K562 (cell line): ENCODE results near the gene OXSR1. TPM values are rescaled to one million over a fixed set of nuclear protein-coding genes. Genes with fewer than 3 reads are reported as not detected.

Source experiments
- ATAC-seq: fragments of 200-7000 bp; cut with Tn5 transposase; 3 replicates; pipeline ENCODE4 v1.9.1; 2020; ENCODE audit warnings: moderate library complexity
- BruUV-seq: library from RNA; stranded (reverse); fragments of 400-500 nt; replicated peaks from 2 replicates; lab custom pipeline; 2021; lab: Mats Ljungman, UMichigan
- CTCF ChIA-PET: fragments of 300-600 bp; formaldehyde crosslinking; extraction: SDS; loops from one replicate; lab custom pipeline; 2021; ENCODE audit warnings: low intra/inter-chr PET ratio; lab: Yijun Ruan, JAX
- POLR2A ChIA-PET: fragments of 300-600, 350-650 bp; sonication (Branson Sonifier 250); formaldehyde crosslinking; extraction: SDS; loops from one replicate; lab custom pipeline; 2021; ENCODE audit warnings: antibody characterized with exemption, inconsistent platforms; lab: Yijun Ruan, JAX
- DNase-seq, 4 experiments: peaks; one replicate each; pipeline versions ENCODE4 v3.0.0 to v3.0.0-alpha.2; 2011 to 2018; ENCODE audit warnings: low spot score in 3 of 4, mixed read lengths in 3 of 4; ENCODE audit errors: extremely low read depth in 1 of 4
- FAIRE-seq: peaks from 2 replicates; lab custom pipeline; 2011; peaks lifted over from hg19 to GRCh38; lab: Jason Lieb, UNC
- H2AFZ ChIP-seq: 2 replicates; pipeline ENCODE4 v1.6.0; 2011; ENCODE audit warnings: low read depth, low read length, control low read depth, inconsistent platforms
- H3K27ac ChIP-seq: fragments of 200-600 bp; 3 replicates; pipeline ENCODE4 v1.8.0; 2011; ENCODE audit warnings: low read depth, mild to moderate bottlenecking, control low read depth, inconsistent platforms, low read length, moderate library complexity, mixed read lengths; ENCODE audit errors: extremely low read depth
- H3K27me3 ChIP-seq, 2 experiments: fragments of 300-600 bp in 1 of 2; 2 replicates in 1 of 2; 3 replicates in 1 of 2; pipeline versions ENCODE4 v1.6.0 to v1.8.0; 2011; ENCODE audit warnings: inconsistent platforms in 2 of 2, low read length in 2 of 2, mild to moderate bottlenecking in 1 of 2, mixed read lengths in 1 of 2, moderate library complexity in 1 of 2; ENCODE audit not compliant: control insufficient read depth in 2 of 2, insufficient read depth in 2 of 2
- H3K36me3 ChIP-seq: fragments of 300-600 bp; 3 replicates; pipeline ENCODE4 v1.8.0; 2011; ENCODE audit warnings: mild to moderate bottlenecking, low read length, inconsistent platforms; ENCODE audit not compliant: control insufficient read depth, insufficient read depth
- H3K4me1 ChIP-seq, 2 experiments: fragments of 200-600 bp in 1 of 2; replicated peaks in 1 of 2; 2 replicates in 1 of 2; 3 replicates in 1 of 2; pipeline versions ENCODE4 v1.5.1 to v1.8.0; 2011; ENCODE audit warnings: inconsistent platforms in 2 of 2, low read length in 2 of 2, mild to moderate bottlenecking in 1 of 2, mixed read lengths in 1 of 2, moderate library complexity in 1 of 2; ENCODE audit not compliant: control insufficient read depth in 2 of 2, insufficient read depth in 2 of 2
- H3K4me2 ChIP-seq: 2 replicates; pipeline ENCODE4 v1.6.1; 2011; ENCODE audit warnings: low read length, control low read depth, inconsistent platforms, mixed read lengths; ENCODE audit not compliant: insufficient read depth
- H3K4me3 ChIP-seq: fragments of 200-600 bp; sonication (generic), shearing (Covaris generic); 2 replicates; pipeline ENCODE4 v1.5.1; 2016; ENCODE audit warnings: control low read depth, inconsistent platforms
- H3K79me2 ChIP-seq: fragments of 200-600 bp; 3 replicates; pipeline ENCODE4 v1.8.0; 2011; ENCODE audit warnings: low read length, inconsistent platforms; ENCODE audit not compliant: control insufficient read depth, insufficient read depth
- H3K9ac ChIP-seq, 2 experiments: 2 replicates each; pipeline versions ENCODE4 v1.6.0 to v1.6.1; 2011; ENCODE audit warnings: low read depth in 2 of 2, low read length in 2 of 2, control low read depth in 1 of 2, inconsistent platforms in 1 of 2, mild to moderate bottlenecking in 1 of 2, mixed read lengths in 1 of 2; ENCODE audit not compliant: insufficient read depth in 1 of 2
- H3K9me1 ChIP-seq: one replicate; pipeline ENCODE4 v1.6.0; 2011; ENCODE audit warnings: inconsistent platforms, mild to moderate bottlenecking, low read length, moderate library complexity; ENCODE audit not compliant: control insufficient read depth, insufficient read depth
- H3K9me3 ChIP-seq: replicated peaks from 2 replicates; pipeline ENCODE4 v1.5.1; 2011; ENCODE audit warnings: low read depth, low read length, inconsistent platforms; ENCODE audit not compliant: control insufficient read depth, insufficient read depth
- H4K20me1 ChIP-seq: replicated peaks from 2 replicates; pipeline ENCODE4 v1.6.1; 2011; ENCODE audit warnings: low read length, inconsistent platforms, mixed read lengths; ENCODE audit not compliant: control insufficient read depth, insufficient read depth
- CBFB ChIP-seq: sonication (generic); formaldehyde crosslinking; IDR thresholded peaks from 2 replicates; pipeline ENCODE4 v1.4.0; 2020; ENCODE audit warnings: mild to moderate bottlenecking, missing genetic modification reagents
- CBX2 ChIP-seq: fragments of 200-600 bp; sonication (generic); IDR thresholded peaks from one replicate; pipeline ENCODE4 v1.6.1; 2012; ENCODE audit warnings: mild to moderate bottlenecking, low read length, inconsistent platforms; ENCODE audit not compliant: insufficient read depth, poor library complexity, severe bottlenecking
- CSDE1 ChIP-seq, 2 experiments: fragments of 450-650 bp; IDR thresholded peaks; 2 replicates each; pipeline ENCODE4 v1.6.1; 2016; ENCODE audit warnings: mild to moderate bottlenecking in 1 of 2
- EP300 ChIP-seq: IDR thresholded peaks from 2 replicates; pipeline ENCODE4 v1.6.1; 2012; ENCODE audit warnings: low read length, improper control_type of control experiment
- MBD2 ChIP-seq: sonication (generic); IDR thresholded peaks from 2 replicates; pipeline ENCODE4 v1.6.1; 2016; ENCODE audit warnings: low read depth, borderline replicate concordance
- NFRKB ChIP-seq: fragments of 450-650 bp; IDR thresholded peaks from 2 replicates; pipeline ENCODE4 v1.6.1; 2016; ENCODE audit warnings: low read depth
- POLR3G ChIP-seq: IDR thresholded peaks from 2 replicates; pipeline ENCODE4 v1.6.1; 2011; ENCODE audit not compliant: insufficient read length, insufficient replicate concordance; ENCODE audit errors: extremely low read depth
- SNRNP70 ChIP-seq: fragments of 200-400 bp; formaldehyde crosslinking; optimal IDR thresholded peaks from 2 replicates; pipeline ENCODE3; 2017; ENCODE audit warnings: low read depth, low read length
- TBL1XR1 ChIP-seq, 2 experiments: IDR thresholded peaks; 2 replicates each; pipeline ENCODE4 v1.6.1; 2012; ENCODE audit warnings: improper control_type of control experiment in 2 of 2, low read length in 2 of 2, mild to moderate bottlenecking in 1 of 2
- THRAP3 ChIP-seq: fragments of 450-650 bp; IDR thresholded peaks from 2 replicates; pipeline ENCODE4 v1.6.1; 2016; ENCODE audit warnings: mild to moderate bottlenecking, inconsistent platforms, borderline replicate concordance
- ZBTB7A ChIP-seq: IDR thresholded peaks from 2 replicates; pipeline ENCODE4 v1.6.1; 2011; ENCODE audit warnings: low read depth, mild to moderate bottlenecking, low read length, moderate library complexity, borderline replicate concordance; ENCODE audit not compliant: control insufficient read depth
- ZNF347 ChIP-seq: fragments of 450-650 bp; formaldehyde crosslinking; IDR thresholded peaks from 2 replicates; pipeline ENCODE4 v1.4.0; 2020; ENCODE audit warnings: low read depth, mild to moderate bottlenecking, moderate library complexity
- ZSCAN29 ChIP-seq: fragments of 450-650 bp; IDR thresholded peaks from 2 replicates; pipeline ENCODE4 v1.6.1; 2017
- WGBS: fragments of 100-300 bp; shearing (Covaris generic); methylation state at CpG from one replicate; pipeline ENCODE4 v1.1.6; 2016; ENCODE audit warnings: low coverage, mixed read lengths; ENCODE audit not compliant: insufficient coverage; ENCODE audit errors: missing lambda C conversion rate; 5-methylcytosine and 5-hydroxymethylcytosine counted together
- in situ Hi-C: fragments of 300-500 bp; cut with MboI; formaldehyde crosslinking; loops from 4 replicates; pipeline ENCODE4 v1.15.0; 2018; ENCODE audit warnings: inconsistent platforms, mixed read lengths
- intact Hi-C: fragments of 100-400 bp; cut with micrococcal nuclease; formaldehyde crosslinking; loops from 2 replicates; pipeline ENCODE4 v1.14.2; 2022
- polyA plus RNA-seq, 8 experiments: library from polyadenylated mRNA; depleted of rRNA in 4 of 8; stranded (reverse) in 5 of 8; unstranded in 3 of 8; fragments of >200 nt; fragmentation: Nextera tagmentation in 2 of 8; fragmentation: Illumina TruSeq in 1 of 8; extraction: Ambion mirVana in 2 of 8; extraction: Trizol in 1 of 8; gene quantifications; 2 replicates each; pipeline versions ENCODE4 v1.2.1 to v1.2.3, GENCODE V29; 2011 to 2014; ENCODE audit warnings: inconsistent platforms in 1 of 8, missing spikeins in 1 of 8
- total RNA-seq, 7 experiments: library from RNA; depleted of rRNA in 6 of 7; stranded (reverse); fragments of >200 nt in 6 of 7; fragmentation: Illumina TruSeq in 2 of 7; extraction: Trizol in 2 of 7; gene quantifications; 2 replicates each; pipeline versions ENCODE4 v1.2.1 to v1.2.3, GENCODE V29; 2011 to 2021; ENCODE audit warnings: low replicate concordance in 1 of 7
- TF ChIP-seq, protein P1 (sequence below): sonication (generic); formaldehyde crosslinking; IDR thresholded peaks from 2 replicates; pipeline ENCODE4 v1.8.0; 2022; ENCODE audit warnings: mild to moderate bottlenecking, missing genetic modification reagents
- TF ChIP-seq, protein P2 (sequence below): IDR thresholded peaks from 2 replicates; pipeline ENCODE4 v1.6.1; 2011; ENCODE audit not compliant: insufficient read length; ENCODE audit errors: extremely low read depth
- TF ChIP-seq, protein P3 (sequence below): fragments of 450-650 bp; formaldehyde crosslinking; IDR thresholded peaks from 2 replicates; pipeline ENCODE4 v1.4.0; 2020; ENCODE audit warnings: mild to moderate bottlenecking, moderate library complexity
- TF ChIP-seq, protein P4 (sequence below), 2 experiments: IDR thresholded peaks in 1 of 2; conservative IDR thresholded peaks in 1 of 2; 2 replicates each; pipeline ENCODE4 v1.6.1; 2016; ENCODE audit warnings: low read depth in 2 of 2, mild to moderate bottlenecking in 1 of 2, missing compliant biosample characterization in 1 of 2, missing genetic modification characterization in 1 of 2, moderate library complexity in 1 of 2

The OXSR1 gene
- total and polyA plus RNA-seq, 9 of the 15 experiments (the other 6 are each of a cell fraction or from before 2014, with no cell fraction given): 15.7 to 87.6 (median 48.7) TPM

DNA sequence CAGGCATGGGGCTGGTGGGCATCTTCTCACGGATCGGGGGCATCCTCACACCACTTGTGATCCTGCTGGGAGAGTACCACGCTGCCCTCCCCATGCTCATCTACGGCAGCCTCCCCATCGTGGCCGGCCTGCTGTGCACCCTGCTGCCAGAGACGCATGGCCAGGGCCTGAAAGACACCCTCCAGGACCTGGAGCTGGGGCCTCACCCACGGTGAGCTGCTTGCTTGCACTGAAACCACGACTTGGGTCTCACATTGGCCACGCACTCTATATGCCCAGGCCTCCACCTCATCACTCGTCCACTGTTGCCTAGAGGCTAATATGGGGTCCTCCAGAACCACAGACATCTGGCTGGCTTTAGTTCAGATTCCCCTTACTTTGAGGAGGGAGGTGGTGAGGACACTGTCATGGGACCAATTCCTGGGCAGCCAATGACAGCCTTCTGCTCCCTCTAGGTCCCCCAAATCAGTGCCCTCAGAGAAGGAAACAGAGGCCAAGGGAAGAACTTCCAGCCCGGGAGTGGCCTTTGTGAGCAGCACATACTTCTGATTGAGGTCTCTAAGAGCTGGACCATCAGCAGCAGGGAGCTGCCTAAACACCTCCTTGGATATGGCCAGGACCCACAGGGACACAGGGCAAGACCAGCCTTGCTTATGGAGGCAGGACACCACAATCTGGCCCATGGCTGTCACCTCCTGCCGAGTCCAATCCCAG, 111.7 kb downstream of the OXSR1 start:
- no peaks in the 10 kb centered on the region; a peak in 2 of 5 replicates for H3K27me3 ChIP-seq
- ATAC-seq: no peak
- no TSS peak for BruUV-seq
- H3K9me1 ChIP-seq: peaks cover 3% of the 10 kb centered on the region
- DNase-seq: no peak
- H3K4me2 ChIP-seq: no peak overlapping the region
- in situ Hi-C loops: no loop called here
- H3K36me3 ChIP-seq: no peaks in the 10 kb centered on the region
- POLR2A ChIA-PET: interaction anchor here (0.6 kb wide), 2 partner anchors 98 to 399 kb away, joined by 3 read pairs; no protein-coding TSS in a partner anchor
- no peak overlapping the region for H2AFZ ChIP-seq
- H3K9ac ChIP-seq: peak overlapping the region in 1 of 2 experiments; percentile 56; a peak in 1 of 4 replicates
- H3K4me3 ChIP-seq: no peak overlapping the region
- H3K4me1 ChIP-seq: peaks cover 0 to 14% of the 10 kb centered on the region in 2 experiments; a peak in 2 of 5 replicates
- WGBS: 39% methylated on average over 13 of the region's 13 CpGs
- H3K79me2 ChIP-seq: no peaks in the 10 kb centered on the region
- CTCF ChIA-PET: no interaction called here
- intact Hi-C loops: no loop called here
- H3K27ac ChIP-seq: no peak overlapping the region
- H3K9me3 ChIP-seq: no peaks in the 10 kb centered on the region
- no peak for FAIRE-seq
- H4K20me1 ChIP-seq: no peaks in the 10 kb centered on the region
- TF ChIP-seq CSDE1 (IDR thresholded peaks at IDR 0.05): no peak
- TF ChIP-seq THRAP3: no peak
- TF ChIP-seq, protein P1, sequence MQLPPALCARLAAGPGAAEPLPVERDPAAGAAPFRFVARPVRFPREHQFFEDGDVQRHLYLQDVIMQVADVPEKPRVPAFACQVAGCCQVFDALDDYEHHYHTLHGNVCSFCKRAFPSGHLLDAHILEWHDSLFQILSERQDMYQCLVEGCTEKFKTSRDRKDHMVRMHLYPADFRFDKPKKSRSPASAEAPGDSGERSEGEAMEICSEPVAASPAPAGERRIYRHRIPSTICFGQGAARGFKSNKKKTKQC (CRISPR knock-in tag): no peak
- TF ChIP-seq, protein P2, sequence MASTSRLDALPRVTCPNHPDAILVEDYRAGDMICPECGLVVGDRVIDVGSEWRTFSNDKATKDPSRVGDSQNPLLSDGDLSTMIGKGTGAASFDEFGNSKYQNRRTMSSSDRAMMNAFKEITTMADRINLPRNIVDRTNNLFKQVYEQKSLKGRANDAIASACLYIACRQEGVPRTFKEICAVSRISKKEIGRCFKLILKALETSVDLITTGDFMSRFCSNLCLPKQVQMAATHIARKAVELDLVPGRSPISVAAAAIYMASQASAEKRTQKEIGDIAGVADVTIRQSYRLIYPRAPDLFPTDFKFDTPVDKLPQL: no peak
- no peak for TF ChIP-seq TBL1XR1 (IDR thresholded peaks at IDR 0.05; ENCODE audit: low read length in 2 of 2)
- no peak for TF ChIP-seq NFRKB
- TF ChIP-seq MBD2: no peak
- no peak for TF ChIP-seq POLR3G
- TF ChIP-seq, protein P3, sequence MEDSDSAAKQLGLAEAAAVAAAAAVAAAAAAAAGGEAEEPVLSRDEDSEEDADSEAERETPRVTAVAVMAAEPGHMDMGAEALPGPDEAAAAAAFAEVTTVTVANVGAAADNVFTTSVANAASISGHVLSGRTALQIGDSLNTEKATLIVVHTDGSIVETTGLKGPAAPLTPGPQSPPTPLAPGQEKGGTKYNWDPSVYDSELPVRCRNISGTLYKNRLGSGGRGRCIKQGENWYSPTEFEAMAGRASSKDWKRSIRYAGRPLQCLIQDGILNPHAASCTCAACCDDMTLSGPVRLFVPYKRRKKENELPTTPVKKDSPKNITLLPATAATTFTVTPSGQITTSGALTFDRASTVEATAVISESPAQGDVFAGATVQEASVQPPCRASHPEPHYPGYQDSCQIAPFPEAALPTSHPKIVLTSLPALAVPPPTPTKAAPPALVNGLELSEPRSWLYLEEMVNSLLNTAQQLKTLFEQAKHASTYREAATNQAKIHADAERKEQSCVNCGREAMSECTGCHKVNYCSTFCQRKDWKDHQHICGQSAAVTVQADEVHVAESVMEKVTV: no peak
- no peak for TF ChIP-seq ZBTB7A
- no peak for TF ChIP-seq ZNF347 (CRISPR knock-in tag)
- TF ChIP-seq, protein P4, sequence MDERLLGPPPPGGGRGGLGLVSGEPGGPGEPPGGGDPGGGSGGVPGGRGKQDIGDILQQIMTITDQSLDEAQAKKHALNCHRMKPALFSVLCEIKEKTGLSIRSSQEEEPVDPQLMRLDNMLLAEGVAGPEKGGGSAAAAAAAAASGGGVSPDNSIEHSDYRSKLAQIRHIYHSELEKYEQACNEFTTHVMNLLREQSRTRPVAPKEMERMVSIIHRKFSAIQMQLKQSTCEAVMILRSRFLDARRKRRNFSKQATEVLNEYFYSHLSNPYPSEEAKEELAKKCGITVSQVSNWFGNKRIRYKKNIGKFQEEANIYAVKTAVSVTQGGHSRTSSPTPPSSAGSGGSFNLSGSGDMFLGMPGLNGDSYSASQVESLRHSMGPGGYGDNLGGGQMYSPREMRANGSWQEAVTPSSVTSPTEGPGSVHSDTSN (CRISPR knock-in tag; IDR thresholded peaks at IDR 0.05; ENCODE audit: low read depth): no peak
- TF ChIP-seq, protein P4 (tag; conservative IDR thresholded peaks at IDR 0.05; ENCODE audit: low read depth): no peak
- TF ChIP-seq SNRNP70: no peak
- no peak for TF ChIP-seq CBX2
- TF ChIP-seq EP300: no peak
- no peak for TF ChIP-seq ZSCAN29
- TF ChIP-seq CBFB (CRISPR knock-in tag): no peak
